Activated T-helper 2 cell treated with anti-CD3 and anti-CD28 coated beads, Interferon-gamma antibody, Interleukin-2, Interleukin-4, amounts not matched to agents 10 μg/mL and 5 μg/mL and 100 μg/mL, durations not matched to agents 14 hours and 24 hours and 36 hours (primary cell): ENCODE measurements around the gene AKAP6. TPM values are rescaled to one million over a fixed set of nuclear protein-coding genes. Genes with fewer than 3 reads are reported as not detected.

Experiments
- DNase-seq: peaks from one replicate; pipeline ENCODE4 v3.0.0; 2021; ENCODE audit warnings: low spot score
- H3K27ac Mint-ChIP-seq: one replicate; pipeline ENCODE4 v1.8.0; 2021; ENCODE audit warnings: mixed read lengths
- H3K27me3 Mint-ChIP-seq: one replicate; pipeline ENCODE4 v1.8.0; 2021; ENCODE audit warnings: low read depth, mixed read lengths
- H3K36me3 Mint-ChIP-seq: one replicate; pipeline ENCODE4 v1.8.0; 2021; ENCODE audit warnings: low read depth, mixed read lengths
- H3K4me1 Mint-ChIP-seq: one replicate; pipeline ENCODE4 v1.8.0; 2021; ENCODE audit warnings: low read depth, mixed read lengths
- H3K4me3 Mint-ChIP-seq: one replicate; pipeline ENCODE4 v1.8.0; 2021; ENCODE audit warnings: low read depth, mild to moderate bottlenecking, moderate library complexity, mixed read lengths
- H3K9me3 Mint-ChIP-seq: one replicate; pipeline ENCODE4 v1.8.0; 2021; ENCODE audit warnings: mixed read lengths
- intact Hi-C: fragments of 100-400 bp; cut with micrococcal nuclease; formaldehyde crosslinking; loops from one replicate; pipeline ENCODE4 v1.15.1; 2023
- total RNA-seq: library from RNA; stranded (reverse); gene quantifications from 2 replicates; pipeline ENCODE4 v1.2.3, GENCODE V29; 2022

AKAP6 gene
- total RNA-seq, 1 donor from 2014 or later, result 1.0 TPM

DNA sequence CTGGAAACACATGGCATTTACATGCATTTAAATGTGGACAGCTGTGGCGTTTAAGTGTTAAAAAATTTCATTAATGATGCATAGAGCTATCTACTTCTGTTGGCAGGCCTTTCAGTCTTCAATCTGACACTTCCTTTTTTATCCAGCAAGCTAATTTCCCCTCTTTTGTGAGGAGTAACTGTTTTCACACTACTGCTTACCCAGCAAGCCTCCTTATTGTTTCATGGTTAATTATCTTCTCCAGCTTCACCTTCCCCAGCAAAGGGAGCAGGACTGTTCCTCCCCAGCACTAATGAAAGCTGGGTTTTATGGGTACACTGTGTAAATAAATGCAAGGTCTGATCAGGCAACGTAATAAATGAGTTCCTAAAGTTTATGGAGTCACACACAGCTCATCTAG, 480.2 kb downstream of the AKAP6 start:
- H3K4me1 Mint-ChIP-seq, result no peaks in the 10 kb centered on the region
- intact Hi-C loops, result no loop called here
- no peak for DNase-seq
- H3K4me3 Mint-ChIP-seq, result no peak overlapping the region
- no peaks in the 10 kb centered on the region for H3K27me3 Mint-ChIP-seq
- no peaks in the 10 kb centered on the region for H3K36me3 Mint-ChIP-seq
- H3K9me3 Mint-ChIP-seq, result peaks cover 19% of the 10 kb centered on the region
- no peak overlapping the region for H3K27ac Mint-ChIP-seq

DNA sequence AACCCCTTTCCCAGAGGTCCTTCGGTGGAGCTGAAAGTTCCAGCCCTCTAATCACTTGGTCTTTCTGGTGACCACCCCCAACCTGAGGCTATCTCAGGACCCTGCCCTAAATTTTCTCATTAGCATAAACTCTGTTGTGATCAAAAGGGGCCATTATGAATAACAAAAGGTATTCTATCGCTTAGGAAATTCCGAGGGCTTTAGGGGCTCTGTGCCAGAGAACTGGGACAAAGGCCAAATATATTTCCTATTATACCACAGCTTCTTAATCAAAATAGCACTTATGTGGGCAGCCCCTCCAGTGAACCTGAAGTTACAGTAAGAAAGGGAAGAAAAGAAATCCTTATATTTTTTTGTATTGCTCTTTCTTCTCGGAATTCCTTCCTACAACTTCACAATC, 484.3 kb downstream of the AKAP6 start:
- no peak overlapping the region for H3K4me3 Mint-ChIP-seq
- H3K9me3 Mint-ChIP-seq, result peaks cover 4% of the 10 kb centered on the region
- intact Hi-C loops, result no loop called here
- H3K36me3 Mint-ChIP-seq, result no peaks in the 10 kb centered on the region
- no peak for DNase-seq
- no peaks in the 10 kb centered on the region for H3K27me3 Mint-ChIP-seq
- no peaks in the 10 kb centered on the region for H3K4me1 Mint-ChIP-seq
- no peak overlapping the region for H3K27ac Mint-ChIP-seq

DNA sequence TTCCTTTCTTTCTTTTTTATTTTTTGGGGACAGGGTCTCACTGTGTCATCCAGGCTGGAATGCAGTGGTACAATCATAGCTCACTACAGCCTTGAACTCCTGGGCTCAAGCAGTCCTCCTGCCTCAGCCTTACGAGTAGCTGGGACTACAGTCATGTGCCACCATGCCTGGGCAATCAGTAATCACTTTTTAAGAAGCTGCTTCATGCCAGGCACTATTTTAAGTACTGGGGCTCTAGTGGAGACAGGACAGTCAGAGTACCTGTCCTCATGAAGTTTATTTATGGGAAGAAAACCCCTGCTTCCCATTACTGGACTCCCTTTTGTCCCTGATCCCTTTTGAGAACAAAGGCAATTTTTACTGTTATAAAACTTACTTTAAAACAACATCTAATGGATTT, 485.6 kb downstream of the AKAP6 start:
- DNase-seq, result no peak
- no peak overlapping the region for H3K4me3 Mint-ChIP-seq
- H3K27me3 Mint-ChIP-seq, result no peaks in the 10 kb centered on the region
- H3K9me3 Mint-ChIP-seq, result no peaks in the 10 kb centered on the region
- H3K27ac Mint-ChIP-seq, result no peak overlapping the region
- no peaks in the 10 kb centered on the region for H3K36me3 Mint-ChIP-seq
- intact Hi-C loops, result no loop called here
- H3K4me1 Mint-ChIP-seq, result no peaks in the 10 kb centered on the region

DNA sequence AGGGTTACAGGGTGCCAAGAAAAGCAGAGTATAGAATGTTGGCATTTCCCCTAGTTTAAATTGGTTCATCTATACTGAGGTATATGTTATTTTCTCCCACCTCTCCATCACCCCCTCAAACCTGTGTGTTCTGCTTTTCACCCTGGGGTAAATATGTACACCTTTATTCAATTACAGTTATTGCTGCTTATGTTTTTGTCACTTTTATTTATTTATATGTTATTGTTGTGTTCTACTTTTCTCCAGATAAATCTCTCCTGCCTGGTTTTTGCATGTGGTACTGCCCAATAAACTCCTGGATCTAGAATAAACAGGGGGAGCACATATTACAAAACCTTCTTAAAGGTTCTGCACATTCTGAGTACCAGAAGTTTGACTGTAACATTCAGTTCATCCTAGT, 487.5 kb downstream of the AKAP6 start:
- intact Hi-C loops, result no loop called here
- Mint-ChIP-seq H3K4me1 (no peaks in the 10 kb centered on the region), H3K36me3 (no peaks in the 10 kb centered on the region)

DNA sequence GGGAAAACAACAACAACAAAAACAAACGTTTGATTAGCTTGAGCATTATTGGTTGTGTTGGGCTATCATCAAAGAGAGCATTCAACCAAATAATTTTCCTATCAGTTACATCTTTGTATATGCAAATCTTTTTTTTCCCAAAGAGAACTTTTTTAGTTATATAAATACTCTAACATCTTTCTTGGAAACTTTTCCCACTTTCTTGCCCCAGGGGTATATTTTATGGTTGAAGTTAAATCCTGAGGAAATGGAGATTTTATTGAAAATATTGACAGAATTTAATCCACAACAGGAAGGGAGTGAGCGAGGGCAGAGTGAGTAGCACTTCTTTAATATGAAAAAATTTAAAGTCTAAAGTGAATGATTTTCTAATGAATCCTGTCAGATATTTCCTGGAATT, 488.7 kb downstream of the AKAP6 start:
- H3K36me3 Mint-ChIP-seq, result no peaks in the 10 kb centered on the region
- H3K27ac Mint-ChIP-seq, result no peak overlapping the region
- no peak for DNase-seq
- no peaks in the 10 kb centered on the region for H3K4me1 Mint-ChIP-seq
- H3K27me3 Mint-ChIP-seq, result no peaks in the 10 kb centered on the region
- intact Hi-C loops, result no loop called here
- no peaks in the 10 kb centered on the region for H3K9me3 Mint-ChIP-seq
- no peak overlapping the region for H3K4me3 Mint-ChIP-seq

More for the DNA sequence above, 487.5 kb downstream of the AKAP6 start:
- Mint-ChIP-seq H3K27ac (no peak overlapping the region), H3K4me3 (no peak overlapping the region), H3K27me3 (no peaks in the 10 kb centered on the region), H3K9me3 (no peaks in the 10 kb centered on the region)
- DNase-seq, result no peak

DNA sequence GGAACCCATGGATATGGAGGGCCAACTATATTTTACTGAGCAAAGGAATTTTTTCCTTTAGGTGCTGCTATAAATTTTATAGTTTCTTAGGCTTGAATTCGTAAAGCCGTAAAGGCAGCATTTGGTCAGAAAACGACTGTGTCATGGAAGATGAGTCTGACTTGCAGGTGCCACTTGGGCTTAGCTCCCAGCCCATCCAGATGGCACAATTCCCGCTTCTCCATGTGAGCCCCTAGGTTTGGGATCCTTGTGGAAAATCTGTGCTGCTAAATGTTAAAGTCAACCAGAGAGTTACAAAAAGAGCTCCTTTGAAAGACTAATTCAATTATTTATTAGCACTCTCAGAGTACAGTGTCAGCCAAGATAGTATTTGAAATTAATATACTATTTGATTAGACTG, 489.5 kb downstream of the AKAP6 start:
- intact Hi-C loops, result no loop called here
- H3K9me3 Mint-ChIP-seq, result no peaks in the 10 kb centered on the region
- H3K27ac Mint-ChIP-seq, result no peak overlapping the region
- no peaks in the 10 kb centered on the region for H3K27me3 Mint-ChIP-seq
- no peak overlapping the region for H3K4me3 Mint-ChIP-seq
- H3K4me1 Mint-ChIP-seq, result no peaks in the 10 kb centered on the region
- no peak for DNase-seq
- H3K36me3 Mint-ChIP-seq, result no peaks in the 10 kb centered on the region

DNA sequence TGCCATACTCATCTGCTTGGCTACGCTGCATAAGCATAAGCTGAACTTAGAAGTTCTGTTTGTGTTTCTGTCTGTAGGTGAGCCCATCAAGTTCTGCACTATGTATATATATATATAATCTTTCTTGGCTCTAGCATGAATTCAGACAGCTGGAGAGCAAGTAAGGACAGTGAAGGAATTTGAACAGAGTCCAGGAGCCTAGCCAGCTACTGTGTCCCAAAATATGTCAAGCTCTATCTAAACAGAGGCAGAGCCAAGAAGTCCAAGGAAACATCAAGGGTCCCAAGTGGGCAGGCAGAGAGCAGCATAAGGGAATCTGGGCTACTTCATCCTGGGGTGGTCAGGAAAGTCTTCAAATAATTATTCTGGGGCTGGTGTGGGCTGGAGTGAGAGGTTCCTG, 491.1 kb downstream of the AKAP6 start:
- Mint-ChIP-seq H3K9me3 (no peaks in the 10 kb centered on the region), H3K36me3 (no peaks in the 10 kb centered on the region), H3K4me1 (no peaks in the 10 kb centered on the region), H3K4me3 (no peak overlapping the region), H3K27me3 (no peaks in the 10 kb centered on the region), H3K27ac (no peak overlapping the region)
- intact Hi-C loops, result no loop called here
- no peak for DNase-seq

DNA sequence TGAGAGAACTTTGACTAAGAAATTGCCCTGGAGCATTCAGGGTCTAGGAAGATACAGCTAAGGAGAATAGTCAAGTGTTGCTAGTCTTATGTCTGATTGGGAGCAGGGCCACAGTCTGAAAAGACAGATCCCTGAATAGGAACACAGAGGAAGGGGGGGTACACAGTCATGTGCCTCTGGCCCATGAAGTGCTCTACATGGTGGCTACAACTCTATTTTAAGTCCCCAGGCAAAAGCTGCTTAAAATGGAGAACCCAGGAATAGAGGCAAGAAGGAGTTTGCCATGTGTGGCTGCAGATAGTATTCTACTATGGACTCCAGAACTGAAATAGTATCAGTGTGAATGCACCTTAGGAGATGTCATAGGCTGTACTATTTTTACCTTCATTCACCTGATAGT, 491.6 kb downstream of the AKAP6 start:
- no peaks in the 10 kb centered on the region for H3K4me1 Mint-ChIP-seq
- H3K27ac Mint-ChIP-seq, result no peak overlapping the region
- H3K9me3 Mint-ChIP-seq, result no peaks in the 10 kb centered on the region
- no peak for DNase-seq
- H3K36me3 Mint-ChIP-seq, result no peaks in the 10 kb centered on the region
- H3K4me3 Mint-ChIP-seq, result no peak overlapping the region
- intact Hi-C loops, result no loop called here
- no peaks in the 10 kb centered on the region for H3K27me3 Mint-ChIP-seq

DNA sequence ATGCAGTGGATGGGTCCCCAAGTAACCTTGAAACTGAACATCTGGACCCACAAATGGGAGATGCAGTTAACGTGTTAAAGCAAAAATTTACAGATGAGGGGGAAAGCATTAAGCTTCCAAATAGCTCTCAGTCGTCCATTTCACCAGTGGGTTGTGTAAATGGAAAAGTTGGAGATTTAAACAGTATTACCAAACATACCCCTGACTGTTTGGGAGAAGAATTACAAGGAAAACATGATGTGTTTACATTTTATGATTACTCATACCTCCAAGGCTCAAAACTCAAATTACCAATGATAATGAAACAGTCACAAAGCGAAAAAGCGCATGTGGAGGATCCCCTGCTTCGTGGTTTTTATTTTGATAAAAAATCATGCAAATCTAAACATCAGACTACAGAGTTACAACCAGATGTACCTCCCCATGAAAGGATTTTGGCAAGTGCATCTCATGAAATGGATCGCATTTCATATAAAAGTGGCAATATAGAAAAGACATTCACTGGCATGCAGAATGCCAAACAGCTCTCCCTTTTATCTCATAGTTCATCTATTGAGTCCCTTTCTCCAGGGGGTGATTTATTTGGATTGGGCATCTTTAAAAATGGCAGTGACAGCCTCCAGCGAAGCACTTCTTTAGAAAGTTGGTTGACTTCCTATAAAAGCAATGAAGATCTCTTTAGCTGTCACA, 493.0 kb downstream of the AKAP6 start:
- Mint-ChIP-seq H3K4me3 (no peak overlapping the region), H3K27ac (no peak overlapping the region), H3K27me3 (no peaks in the 10 kb centered on the region), H3K36me3 (no peaks in the 10 kb centered on the region), H3K4me1 (no peaks in the 10 kb centered on the region), H3K9me3 (no peaks in the 10 kb centered on the region)
- no peak for DNase-seq
- intact Hi-C loops, result no loop called here

DNA sequence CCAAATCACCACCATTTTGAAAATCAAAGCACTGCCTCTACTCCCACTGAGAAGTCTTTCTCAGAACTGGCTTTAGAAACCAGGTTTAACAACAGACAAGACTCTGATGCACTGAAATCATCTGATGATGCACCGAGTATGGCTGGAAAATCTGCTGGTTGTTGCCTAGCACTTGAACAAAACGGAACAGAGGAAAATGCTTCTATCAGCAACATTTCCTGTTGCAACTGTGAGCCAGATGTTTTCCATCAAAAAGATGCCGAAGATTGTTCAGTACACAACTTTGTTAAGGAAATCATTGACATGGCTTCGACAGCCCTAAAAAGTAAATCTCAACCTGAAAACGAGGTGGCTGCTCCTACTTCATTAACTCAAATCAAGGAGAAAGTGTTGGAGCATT, 494.6 kb downstream of the AKAP6 start:
- no peak overlapping the region for H3K27ac Mint-ChIP-seq

DNA sequence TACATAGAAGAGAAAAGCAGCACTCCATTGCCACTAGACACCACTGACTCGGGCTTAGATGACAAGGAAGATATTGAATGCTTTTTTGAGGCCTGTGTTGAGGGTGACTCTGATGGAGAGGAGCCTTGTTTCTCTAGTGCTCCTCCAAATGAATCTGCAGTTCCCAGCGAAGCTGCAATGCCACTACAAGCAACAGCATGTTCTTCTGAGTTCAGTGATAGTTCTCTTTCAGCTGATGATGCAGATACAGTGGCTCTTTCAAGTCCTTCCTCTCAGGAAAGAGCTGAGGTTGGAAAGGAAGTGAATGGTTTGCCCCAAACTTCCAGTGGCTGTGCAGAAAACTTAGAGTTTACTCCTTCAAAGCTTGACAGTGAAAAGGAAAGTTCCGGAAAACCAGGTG, 495.1 kb downstream of the AKAP6 start:
- DNase-seq, result no peak
- H3K27ac Mint-ChIP-seq, result no peak overlapping the region
- no peak overlapping the region for H3K4me3 Mint-ChIP-seq
- no peaks in the 10 kb centered on the region for H3K36me3 Mint-ChIP-seq
- no peaks in the 10 kb centered on the region for H3K9me3 Mint-ChIP-seq
- intact Hi-C loops, result no loop called here
- H3K4me1 Mint-ChIP-seq, result no peaks in the 10 kb centered on the region
- H3K27me3 Mint-ChIP-seq, result no peaks in the 10 kb centered on the region

More for the DNA sequence above, 494.6 kb downstream of the AKAP6 start:
- Mint-ChIP-seq H3K9me3 (no peaks in the 10 kb centered on the region), H3K27me3 (no peaks in the 10 kb centered on the region), H3K36me3 (no peaks in the 10 kb centered on the region), H3K4me3 (no peak overlapping the region), H3K4me1 (no peaks in the 10 kb centered on the region)
- DNase-seq, result no peak
- intact Hi-C loops, result no loop called here

DNA sequence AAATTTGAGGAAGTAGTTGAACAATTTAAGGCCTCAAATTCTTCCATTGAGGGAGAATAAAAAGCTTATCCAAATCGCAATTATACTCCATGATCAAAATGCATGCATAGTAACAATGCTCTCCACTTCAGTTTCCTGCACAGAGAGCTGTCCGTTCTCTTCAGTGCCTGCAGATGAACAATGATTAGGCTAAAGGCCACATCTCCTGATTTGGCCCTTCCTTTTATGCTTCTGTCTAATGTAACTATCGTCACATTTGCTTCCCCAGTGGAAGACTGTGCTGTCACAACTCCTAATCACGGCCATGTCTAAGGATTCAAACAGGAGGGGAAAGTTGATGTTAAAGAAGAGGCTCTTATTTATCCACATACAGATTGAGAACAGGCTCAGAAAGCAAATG, 496.0 kb downstream of the AKAP6 start:
- Mint-ChIP-seq H3K4me3 (no peak overlapping the region), H3K9me3 (peaks cover 3% of the 10 kb centered on the region), H3K4me1 (no peaks in the 10 kb centered on the region), H3K27ac (no peak overlapping the region), H3K36me3 (no peaks in the 10 kb centered on the region), H3K27me3 (no peaks in the 10 kb centered on the region)
- no peak for DNase-seq
- intact Hi-C loops, result no loop called here

DNA sequence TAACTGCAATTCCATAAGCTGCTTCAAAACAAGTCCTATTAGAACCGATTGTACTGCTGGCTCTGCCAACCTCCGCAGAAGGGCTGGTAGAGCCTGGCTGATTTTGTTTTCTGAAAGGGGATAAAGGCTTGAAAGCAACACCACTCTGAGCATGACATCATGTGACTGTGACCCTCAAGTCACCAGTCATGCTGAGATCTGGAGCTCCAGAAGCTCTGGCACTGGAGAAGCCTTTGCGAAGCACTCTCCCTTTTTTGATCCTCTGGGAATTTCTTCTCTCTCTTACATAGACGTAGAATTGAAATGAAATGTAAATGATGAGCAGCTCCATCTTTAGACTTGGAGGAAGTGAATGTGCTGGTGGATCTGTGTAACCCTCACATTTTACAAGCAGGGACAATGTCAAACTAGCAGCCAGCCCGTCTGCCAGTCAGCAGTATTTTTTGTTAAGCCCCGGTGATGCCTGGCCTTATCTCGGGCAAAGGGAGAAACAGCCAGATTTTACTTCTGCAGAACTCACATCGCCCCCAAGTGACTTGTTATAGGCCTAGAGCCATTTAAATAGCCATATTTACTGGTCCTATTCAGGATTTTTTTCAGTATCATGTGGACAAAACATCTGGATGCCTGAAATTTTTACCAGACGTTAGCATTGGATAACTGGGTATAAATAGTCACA, 497.4 kb downstream of the AKAP6 start:
- no peak for DNase-seq
- Mint-ChIP-seq H3K27me3 (no peaks in the 10 kb centered on the region), H3K4me1 (no peaks in the 10 kb centered on the region), H3K4me3 (no peak overlapping the region), H3K27ac (no peak overlapping the region), H3K36me3 (no peaks in the 10 kb centered on the region), H3K9me3 (peaks cover 4% of the 10 kb centered on the region)
- intact Hi-C loops, result no loop called here
